ENCODE data around the gene RPS6KB2. TPM values are rescaled to one million over a fixed set of nuclear protein-coding genes. Genes with fewer than 3 reads are reported as not detected.
A peak's percentile ranks its signal among the peaks of the same experiment; 100 is the strongest.

RPS6KB2 gene
- total RNA-seq = 52.1 TPM

GRCh38 chr11:67428052-67429001 is at the start of gene RPS6KB2:
Gene RPS6KB2 (plus strand): TSS chr11:67428494. CDS start chr11:67428546, 52 bp downstream.
- no peaks in the 10 kb centered on the region for H3K27me3 ChIP-seq (ENCODE audit: insufficient read depth, low read length)
- H3K4me1 ChIP-seq (ENCODE audit: insufficient read depth, low read length) = peaks cover 32% of the 10 kb centered on the region
- H3K9me3 ChIP-seq (ENCODE audit: low read depth, low read length) = no peaks in the 10 kb centered on the region
- H3K4me3 ChIP-seq (ENCODE audit: low read length) = peak within 1 kb of the TSS; percentile 97

GRCh38 chr11:67378544-67378943 is 49.8 kb upstream of the RPS6KB2 start:
- no peaks in the 10 kb centered on the region for H3K9me3 ChIP-seq (ENCODE audit: low read depth, low read length)
- H3K4me1 ChIP-seq (ENCODE audit: insufficient read depth, low read length) = peaks cover 53% of the 10 kb centered on the region
- no peaks in the 10 kb centered on the region for H3K27me3 ChIP-seq (ENCODE audit: insufficient read depth, low read length)
- H3K4me3 ChIP-seq (ENCODE audit: low read length) = no peak overlapping the region

DNA sequence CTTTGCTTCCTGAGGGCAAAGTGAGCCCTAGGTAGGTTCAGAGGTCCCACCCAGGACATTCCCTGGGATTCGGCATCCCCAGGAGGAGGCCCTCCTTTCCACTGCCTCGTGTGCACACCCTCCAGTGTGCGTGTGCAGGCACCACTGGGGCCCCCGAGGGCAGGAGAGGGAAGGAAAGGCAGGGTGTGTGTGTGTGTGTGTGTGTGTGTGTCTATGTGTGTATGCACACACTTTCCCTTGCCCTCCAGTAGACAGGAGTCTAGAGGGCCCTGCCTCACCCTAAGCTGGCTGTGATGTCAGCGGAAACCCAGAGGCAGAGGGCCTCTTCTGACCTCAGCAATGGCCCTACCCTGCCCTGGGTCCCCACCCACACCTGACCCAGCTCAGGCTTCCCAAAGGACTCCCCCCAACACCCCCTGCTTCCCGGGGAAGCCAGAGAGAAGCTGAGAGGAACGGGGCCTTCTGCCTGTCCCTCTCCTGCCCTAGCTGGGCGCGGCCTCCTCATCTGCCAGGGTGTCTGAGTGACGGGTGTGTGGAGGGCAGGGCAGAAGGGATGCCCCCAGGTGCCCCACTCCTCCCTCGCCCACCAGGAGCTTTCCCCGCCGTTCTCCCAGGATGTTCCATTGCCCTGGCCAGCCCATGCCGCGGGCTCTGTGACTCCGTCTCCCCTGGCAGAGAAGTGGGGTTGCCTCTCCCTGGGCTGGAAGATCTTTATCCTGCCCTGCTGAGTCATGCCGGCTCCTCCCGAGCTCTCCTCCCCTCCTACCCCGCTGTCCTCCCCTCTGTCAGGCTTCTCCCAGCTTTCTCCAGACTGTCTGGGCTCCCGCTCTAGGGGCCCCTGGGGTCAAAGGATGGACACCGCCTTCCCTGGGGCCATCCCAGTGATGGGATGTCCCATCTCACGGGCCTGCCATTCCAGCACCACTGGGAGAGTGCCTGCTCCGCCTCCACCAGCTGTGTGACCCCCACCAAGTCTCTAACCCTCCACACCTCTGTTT is 48.9 kb upstream of the RPS6KB2 start:
- Histone ChIP-seq H3K27me3 (ENCODE audit: insufficient read depth, low read length) (no peaks in the 10 kb centered on the region), H3K4me3 (ENCODE audit: low read length) (no peak overlapping the region), H3K9me3 (ENCODE audit: low read depth, low read length) (no peaks in the 10 kb centered on the region), H3K4me1 (ENCODE audit: insufficient read depth, low read length) (peaks cover 46% of the 10 kb centered on the region)

DNA sequence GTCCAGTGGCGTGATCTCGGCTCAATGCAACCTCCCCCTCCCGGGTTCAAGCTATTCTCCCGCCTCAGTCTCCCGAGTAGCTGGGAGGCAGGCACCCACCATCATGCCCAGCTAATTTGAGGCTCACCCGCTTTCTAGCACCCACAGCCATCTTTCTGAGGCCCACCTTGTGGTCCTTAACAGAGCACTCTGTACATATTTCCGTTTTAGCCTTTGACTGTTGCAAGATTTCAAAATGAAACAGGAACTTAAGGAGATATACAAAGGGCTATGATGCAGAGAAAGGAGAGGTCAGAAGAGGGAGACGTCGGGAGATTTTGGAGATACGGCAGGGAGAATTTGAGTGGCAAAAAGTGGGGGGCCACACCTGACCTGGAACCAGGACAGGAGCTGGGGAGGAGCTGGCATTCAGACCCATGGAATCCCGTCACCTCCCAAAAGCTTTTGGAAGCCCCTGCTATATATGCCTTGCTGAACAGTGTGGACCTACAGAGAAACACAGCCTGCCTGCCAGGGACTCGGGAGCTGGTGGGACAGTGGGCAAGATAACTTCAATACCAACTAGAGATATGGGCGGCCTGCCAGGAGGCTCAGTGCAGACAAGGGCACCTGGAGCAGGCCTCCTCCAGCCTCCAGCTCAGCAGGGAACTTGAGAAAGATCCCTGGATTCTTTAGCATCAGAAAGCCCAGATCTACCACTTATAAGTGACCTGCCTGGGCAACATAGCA is 46.9 kb upstream of the RPS6KB2 start:
- H3K27me3 ChIP-seq (ENCODE audit: insufficient read depth, low read length) = no peaks in the 10 kb centered on the region
- H3K4me3 ChIP-seq (ENCODE audit: low read length) = no peak overlapping the region
- H3K4me1 ChIP-seq (ENCODE audit: insufficient read depth, low read length) = peaks cover 40% of the 10 kb centered on the region
- no peaks in the 10 kb centered on the region for H3K9me3 ChIP-seq (ENCODE audit: low read depth, low read length)

DNA sequence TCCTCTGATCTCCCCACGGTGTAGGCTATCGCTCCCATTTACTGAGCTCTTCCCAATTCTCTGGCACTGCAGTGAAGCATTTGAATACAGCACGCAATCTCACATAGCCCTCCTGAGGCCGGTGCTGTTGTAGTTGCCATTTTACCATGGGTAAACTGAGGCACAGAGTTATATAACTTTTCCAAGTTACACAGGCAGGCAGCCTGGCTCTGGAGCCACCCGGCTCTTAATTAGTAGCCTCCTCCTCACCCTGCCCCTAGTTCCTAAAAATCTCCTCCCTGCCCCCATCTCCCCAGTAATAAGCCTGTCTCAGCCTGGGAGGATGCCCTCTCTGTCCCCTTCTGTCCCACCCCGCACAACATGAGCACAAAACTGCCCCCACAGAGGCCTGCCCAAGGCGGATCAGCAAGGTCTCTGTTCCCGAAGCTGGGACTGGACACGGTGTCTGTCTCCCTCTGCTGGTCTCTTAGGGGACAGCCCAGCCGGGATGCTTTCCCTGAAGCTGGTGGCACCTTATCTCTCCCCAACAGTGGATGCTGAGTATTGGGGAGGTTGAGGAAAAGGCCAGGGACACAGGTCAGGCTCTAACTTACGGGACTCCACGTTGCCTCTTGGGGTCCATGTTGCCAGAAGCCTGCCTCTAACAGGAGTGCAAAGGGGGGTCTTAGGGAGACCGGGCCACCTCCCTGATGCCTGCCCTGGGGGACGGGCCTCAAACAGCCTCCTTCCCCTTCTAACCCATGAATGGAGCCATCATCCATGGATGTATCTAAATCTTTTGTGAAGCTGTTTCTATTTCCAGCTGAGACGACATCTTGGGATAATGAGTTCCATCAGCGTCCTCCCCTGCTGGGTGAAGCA is 45.8 kb upstream of the RPS6KB2 start:
- Histone ChIP-seq H3K4me1 (ENCODE audit: insufficient read depth, low read length) (peaks cover 47% of the 10 kb centered on the region), H3K27me3 (ENCODE audit: insufficient read depth, low read length) (no peaks in the 10 kb centered on the region), H3K9me3 (ENCODE audit: low read depth, low read length) (no peaks in the 10 kb centered on the region), H3K4me3 (ENCODE audit: low read length) (no peak overlapping the region)

GRCh38 chr11:67384851-67385366 is 43.4 kb upstream of the RPS6KB2 start:
- Histone ChIP-seq H3K4me1 (ENCODE audit: insufficient read depth, low read length) (peaks cover 37% of the 10 kb centered on the region), H3K9me3 (ENCODE audit: low read depth, low read length) (no peaks in the 10 kb centered on the region), H3K27me3 (ENCODE audit: insufficient read depth, low read length) (no peaks in the 10 kb centered on the region), H3K4me3 (ENCODE audit: low read length) (no peak overlapping the region)

- peaks cover 30% of the 10 kb centered on the region for H3K4me1 ChIP-seq (ENCODE audit: insufficient read depth, low read length)
- no peak overlapping the region for H3K4me3 ChIP-seq (ENCODE audit: low read length)
- H3K9me3 ChIP-seq (ENCODE audit: low read depth, low read length) = no peaks in the 10 kb centered on the region
- no peaks in the 10 kb centered on the region for H3K27me3 ChIP-seq (ENCODE audit: insufficient read depth, low read length)
Observed at GRCh38 chr11:67387069-67387468, 41.2 kb upstream of the RPS6KB2 start.

DNA sequence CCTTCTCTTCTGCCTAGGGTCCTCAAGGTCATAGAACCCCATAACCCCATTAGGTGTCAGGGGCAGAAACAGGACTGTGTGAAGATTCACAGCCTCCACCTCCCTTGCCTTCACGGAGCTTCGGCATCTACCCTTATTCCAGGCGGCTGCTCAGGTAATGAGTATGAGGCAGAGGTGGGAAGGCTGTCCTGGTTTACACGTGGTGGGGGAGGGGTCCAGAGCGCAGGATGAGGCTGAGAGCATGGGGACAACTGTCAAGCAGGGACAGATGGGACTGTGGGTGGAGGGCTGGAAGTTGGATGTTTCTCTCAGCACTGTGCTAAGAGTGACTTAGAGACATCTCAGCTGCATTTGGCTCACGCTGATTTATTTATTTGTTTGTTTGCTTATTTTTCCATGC is 40.8 kb upstream of the RPS6KB2 start:
- Histone ChIP-seq H3K4me1 (ENCODE audit: insufficient read depth, low read length) (peaks cover 29% of the 10 kb centered on the region), H3K4me3 (ENCODE audit: low read length) (no peak overlapping the region), H3K27me3 (ENCODE audit: insufficient read depth, low read length) (no peaks in the 10 kb centered on the region), H3K9me3 (ENCODE audit: low read depth, low read length) (no peaks in the 10 kb centered on the region)

DNA sequence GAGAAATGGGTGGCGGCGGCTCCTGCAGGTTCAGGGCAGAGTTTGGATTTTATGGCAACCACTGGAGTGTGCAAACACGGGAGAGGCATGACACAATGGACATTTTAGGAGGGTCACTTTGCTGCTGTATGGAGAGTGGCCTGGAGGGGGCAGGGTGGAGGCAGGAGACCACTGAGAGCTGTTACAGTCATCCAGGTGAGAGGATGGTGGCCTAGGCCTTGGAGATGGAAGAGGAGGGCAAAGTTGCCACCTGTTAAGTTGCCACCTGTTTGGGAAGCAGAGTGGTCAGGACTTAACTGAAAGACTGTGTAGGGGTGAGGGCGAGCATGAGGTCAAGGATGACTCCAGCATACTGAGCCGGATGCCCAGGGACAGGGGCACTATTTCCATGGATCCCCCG is 38.8 kb upstream of the RPS6KB2 start:
- H3K9me3 ChIP-seq (ENCODE audit: low read depth, low read length) = no peaks in the 10 kb centered on the region
- H3K4me1 ChIP-seq (ENCODE audit: insufficient read depth, low read length) = peaks cover 32% of the 10 kb centered on the region
- H3K4me3 ChIP-seq (ENCODE audit: low read length) = no peak overlapping the region
- H3K27me3 ChIP-seq (ENCODE audit: insufficient read depth, low read length) = no peaks in the 10 kb centered on the region

DNA sequence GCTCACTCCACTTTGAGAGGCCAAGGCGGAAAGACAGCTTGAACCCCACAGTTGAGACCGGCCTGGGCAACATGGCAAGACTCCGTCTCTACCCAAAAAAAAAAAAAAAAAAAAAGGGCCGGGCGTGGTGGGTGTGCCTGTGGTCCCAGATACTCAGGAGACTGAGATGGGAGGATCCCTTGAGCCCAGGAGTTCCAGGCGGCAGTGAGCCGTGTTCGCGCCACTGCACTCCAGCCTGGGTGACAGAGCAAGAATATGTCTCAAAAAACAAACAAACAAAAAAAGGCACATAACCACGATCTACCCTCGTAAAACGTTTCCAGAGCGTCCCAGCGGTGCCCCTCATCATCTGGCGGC is 37.4 kb upstream of the RPS6KB2 start:
- H3K4me3 ChIP-seq (ENCODE audit: low read length) = peak overlapping the region; percentile 66
- no peaks in the 10 kb centered on the region for H3K27me3 ChIP-seq (ENCODE audit: insufficient read depth, low read length)
- H3K4me1 ChIP-seq (ENCODE audit: insufficient read depth, low read length) = peaks cover 32% of the 10 kb centered on the region
- no peaks in the 10 kb centered on the region for H3K9me3 ChIP-seq (ENCODE audit: low read depth, low read length)

GRCh38 chr11:67391304-67392182 is 36.8 kb upstream of the RPS6KB2 start, which contains the start of gene RAD9A:
Gene RAD9A (plus strand): TSS chr11:67391986. CDS start chr11:67392045, 59 bp downstream.
- Histone ChIP-seq H3K9me3 (ENCODE audit: low read depth, low read length) (no peaks in the 10 kb centered on the region), H3K4me3 (ENCODE audit: low read length) (peak within 1 kb of the TSS; percentile 66), H3K4me1 (ENCODE audit: insufficient read depth, low read length) (peaks cover 35% of the 10 kb centered on the region), H3K27me3 (ENCODE audit: insufficient read depth, low read length) (no peaks in the 10 kb centered on the region)

DNA sequence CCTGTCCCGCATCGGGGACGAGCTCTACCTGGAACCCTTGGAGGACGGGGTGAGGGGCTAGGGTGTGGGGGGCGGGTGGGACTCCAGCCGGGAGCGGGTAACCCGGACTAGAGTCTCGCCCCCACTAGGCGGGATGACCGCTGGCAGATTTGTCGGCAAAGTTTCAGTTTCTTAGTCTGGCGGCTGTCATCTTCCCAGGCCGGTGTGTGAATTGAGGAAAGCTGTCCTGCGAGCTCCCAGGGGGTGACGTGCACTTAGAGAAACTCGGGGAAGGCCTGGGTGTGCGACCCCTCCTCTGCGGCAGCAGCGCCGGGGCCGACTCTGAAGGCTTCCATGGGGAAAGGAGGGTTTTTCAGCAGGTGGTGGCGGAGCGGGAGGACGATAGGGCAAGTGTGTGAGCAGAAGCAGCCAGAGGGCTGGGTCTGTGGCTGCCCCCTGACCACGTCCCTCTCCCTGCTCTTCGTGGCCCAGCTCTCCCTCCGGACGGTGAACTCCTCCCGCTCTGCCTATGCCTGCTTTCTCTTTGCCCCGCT is 36.0 kb upstream of the RPS6KB2 start:
- H3K4me3 ChIP-seq (ENCODE audit: low read length) = peak overlapping the region; percentile 66
- no peaks in the 10 kb centered on the region for H3K9me3 ChIP-seq (ENCODE audit: low read depth, low read length)
- H3K27me3 ChIP-seq (ENCODE audit: insufficient read depth, low read length) = no peaks in the 10 kb centered on the region
- peaks cover 35% of the 10 kb centered on the region for H3K4me1 ChIP-seq (ENCODE audit: insufficient read depth, low read length)

DNA sequence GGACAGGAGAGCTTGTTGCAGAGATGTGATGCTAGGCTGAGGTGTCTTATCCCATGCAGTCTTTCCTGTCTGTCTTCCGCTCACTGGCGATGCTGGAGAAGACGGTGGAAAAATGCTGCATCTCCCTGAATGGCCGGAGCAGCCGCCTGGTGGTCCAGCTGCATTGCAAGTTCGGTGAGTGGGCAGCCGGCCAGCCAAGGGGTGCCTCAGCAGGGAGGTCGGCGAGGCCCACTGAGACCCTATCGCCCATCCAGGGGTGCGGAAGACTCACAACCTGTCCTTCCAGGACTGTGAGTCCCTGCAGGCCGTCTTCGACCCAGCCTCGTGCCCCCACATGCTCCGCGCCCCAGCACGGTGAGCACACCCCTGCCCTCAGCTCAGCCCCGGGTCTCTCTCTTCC is 34.9 kb upstream of the RPS6KB2 start:
- H3K4me1 ChIP-seq (ENCODE audit: insufficient read depth, low read length) = peaks cover 46% of the 10 kb centered on the region
- no peaks in the 10 kb centered on the region for H3K9me3 ChIP-seq (ENCODE audit: low read depth, low read length)
- H3K27me3 ChIP-seq (ENCODE audit: insufficient read depth, low read length) = no peaks in the 10 kb centered on the region
- no peak overlapping the region for H3K4me3 ChIP-seq (ENCODE audit: low read length)
